HG03196 (cell line): ENCODE data around the gene BST1.

Source experiments
- ATAC-seq: cut with Tn5 transposase; IDR thresholded peaks from one replicate; pipeline ENCODE4 v1.9.1; 2021; ENCODE audit not compliant: unreplicated experiment

BST1 gene

GRCh38 chr4:15777697-15778288, 74.9 kb downstream of the BST1 start:
- ATAC-seq = no peak

- ATAC-seq = peak; percentile 77
Measured at GRCh38 chr4:15778289-15779241, 75.7 kb downstream of the BST1 start, which contains the start of gene CD38. TSS of gene CD38 (plus strand) at chr4:15778328. CDS start at chr4:15778415, 87 bp downstream.

- ATAC-seq = no peak
Measured at GRCh38 chr4:15779306-15779705, 76.4 kb downstream of the BST1 start.

- no peak for ATAC-seq
Measured at GRCh38 chr4:15779809-15780208, 76.9 kb downstream of the BST1 start.

- ATAC-seq = peak; percentile 33
Measured at GRCh38 chr4:15781427-15782095, 78.7 kb downstream of the BST1 start.
